Forelimb muscle (tissue), 1 donor: ENCODE measurements around the gene PSMG1. TPM values are rescaled to one million over a fixed set of nuclear protein-coding genes. Genes with fewer than 3 reads are reported as not detected.

Experiments
- polyA plus RNA-seq: library from polyadenylated mRNA; unstranded; fragments of 120-200 nt; gene quantifications from one replicate; pipeline ENCODE4 v1.2.1, GENCODE V29; 2013; ENCODE audit not compliant: insufficient read length

PSMG1 gene
- polyA plus RNA-seq, 1 donor = 33.5 TPM

Other genes with a start within 250 kb of the PSMG1 start
- gene BRWD1, start 130.2 kb upstream of the PSMG1 start, polyA plus RNA-seq = 31.7 TPM
- 276 TPM for gene HMGN1, start 165.6 kb upstream of the PSMG1 start, polyA plus RNA-seq